Panc1 (cell line): ENCODE measurements around the gene WFDC5.

Experiments used
- CTCF ChIP-seq: fragments of 450-650 bp; IDR thresholded peaks from 2 replicates; pipeline ENCODE4 v1.5.1; 2017; ENCODE audit warnings: mild to moderate bottlenecking
- TCF7L2 ChIP-seq: IDR thresholded peaks from 2 replicates; pipeline ENCODE4 v1.6.1; 2011; ENCODE audit warnings: mild to moderate bottlenecking, low read depth, low read length, inconsistent platforms

- TF ChIP-seq TCF7L2 (no peak), CTCF (no peak)
These were observed 48.3 kb upstream of the WFDC5 start for GRCh38 chr20:45163083-45163803.
